ENCODE measurements around the gene GLIS1. TPM values are rescaled to one million over a fixed set of nuclear protein-coding genes. Genes with fewer than 3 reads are reported as not detected.

GLIS1 gene
- polyA plus RNA-seq, 1 donor from 2014 or later, result not detected

DNA sequence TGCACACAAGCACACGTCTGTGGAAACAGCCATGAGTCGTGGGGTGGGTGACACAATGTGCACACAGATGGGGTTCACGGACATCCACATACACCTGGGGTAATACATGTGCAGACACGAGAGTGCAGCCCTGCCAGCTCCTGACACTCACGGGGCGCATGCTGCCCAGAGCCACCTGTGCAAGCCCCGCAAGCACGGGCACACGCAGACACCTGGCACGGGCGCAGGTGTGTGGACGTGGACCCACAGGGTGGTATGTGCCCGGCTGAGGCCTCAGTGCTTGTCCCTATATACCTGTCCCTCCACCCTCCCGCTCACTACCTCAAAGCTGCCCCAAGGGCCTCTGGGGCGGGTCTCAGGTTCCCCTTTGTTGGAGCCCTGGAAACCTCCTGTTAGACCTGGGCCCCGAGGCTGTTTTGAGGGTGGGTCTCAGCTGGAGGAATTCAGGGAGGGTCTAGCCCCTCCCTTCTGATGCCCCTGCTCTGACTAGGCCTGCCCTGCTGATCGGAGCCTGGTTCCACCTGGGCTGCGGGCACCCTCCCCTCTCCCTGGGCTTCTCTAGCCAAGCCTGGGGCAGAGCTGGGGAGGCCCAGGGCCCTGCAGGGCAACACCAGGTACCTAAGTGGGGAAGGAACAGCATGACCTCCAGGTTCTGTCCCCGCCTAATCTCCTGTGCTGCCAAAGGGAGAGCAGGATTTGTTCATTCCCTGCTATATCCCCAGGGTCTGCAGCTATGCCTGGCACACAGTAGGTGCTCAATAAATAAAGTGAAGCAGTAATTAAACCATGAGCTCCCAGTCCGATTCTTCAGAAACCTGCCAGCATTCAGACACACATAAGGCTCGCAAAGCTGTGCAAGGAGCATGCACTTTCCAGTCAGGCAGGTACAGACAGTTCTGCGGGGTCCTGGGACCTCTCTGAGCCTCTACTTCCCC, 230.6 kb downstream of the GLIS1 start:
- Histone ChIP-seq H3K36me3 (ENCODE audit: insufficient read depth, low read length) (no peaks in the 10 kb centered on the region), H3K27me3 (ENCODE audit: insufficient read depth, low read depth, low read length) (no peaks in the 10 kb centered on the region), H2AFZ (ENCODE audit: low read depth, low read length) (no peak overlapping the region), H3K79me2 (replicated peaks; ENCODE audit: insufficient read depth, low read length) (no peaks in the 10 kb centered on the region), H3K4me3 (ENCODE audit: low read length) (no peak overlapping the region), H3K9me3 (ENCODE audit: low read length) (no peaks in the 10 kb centered on the region), H4K20me1 (ENCODE audit: insufficient read depth) (no peaks in the 10 kb centered on the region), H3F3A (ENCODE audit: insufficient read depth, low read length, poor library complexity, severe bottlenecking) (no peaks in the 10 kb centered on the region), H3K27ac (ENCODE audit: low read length) (no peak overlapping the region), H3K4me2 (ENCODE audit: low read length) (no peak overlapping the region), H3K9me2 (ENCODE audit: insufficient read depth, low read length) (no peaks in the 10 kb centered on the region), H3K9ac (ENCODE audit: low read length) (no peak overlapping the region)
- TF ChIP-seq TAF1 (IDR thresholded peaks at IDR 0.05; ENCODE audit: low read depth) (no peak), CTCF (IDR thresholded peaks at IDR 0.05; ENCODE audit: poor library complexity, severe bottlenecking) (no peak), RAD21 (conservative IDR thresholded peaks at IDR 0.05) (no peak), EZH2 (IDR thresholded peaks at IDR 0.05; ENCODE audit: borderline replicate concordance, insufficient read depth, low read length, poor library complexity, severe bottlenecking) (no peak)

GRCh38 chr1:53507116-53507820, 231.7 kb downstream of the GLIS1 start:
- Histone ChIP-seq H3K9ac (ENCODE audit: low read length) (no peak overlapping the region), H3K4me2 (ENCODE audit: low read length) (no peak overlapping the region), H3K79me2 (replicated peaks; ENCODE audit: insufficient read depth, low read length) (no peaks in the 10 kb centered on the region), H3K27me3 (ENCODE audit: insufficient read depth, low read depth, low read length) (no peaks in the 10 kb centered on the region), H3K9me3 (ENCODE audit: low read length) (no peaks in the 10 kb centered on the region), H3F3A (ENCODE audit: insufficient read depth, low read length, poor library complexity, severe bottlenecking) (no peaks in the 10 kb centered on the region), H3K4me3 (ENCODE audit: low read length) (no peak overlapping the region), H2AFZ (ENCODE audit: low read depth, low read length) (no peak overlapping the region), H3K27ac (ENCODE audit: low read length) (no peak overlapping the region), H4K20me1 (ENCODE audit: insufficient read depth) (no peaks in the 10 kb centered on the region), H3K36me3 (ENCODE audit: insufficient read depth, low read length) (no peaks in the 10 kb centered on the region), H3K9me2 (ENCODE audit: insufficient read depth, low read length) (no peaks in the 10 kb centered on the region)
- TF ChIP-seq REST (IDR thresholded peaks at IDR 0.05; ENCODE audit: borderline replicate concordance), result no peak
- TF ChIP-seq RAD21 (conservative IDR thresholded peaks at IDR 0.05), result no peak
- TF ChIP-seq MXI1 (conservative IDR thresholded peaks at IDR 0.05; ENCODE audit: poor library complexity, severe bottlenecking), result no peak
- TF ChIP-seq EZH2 (IDR thresholded peaks at IDR 0.05; ENCODE audit: borderline replicate concordance, insufficient read depth, low read length, poor library complexity, severe bottlenecking), result no peak
- TF ChIP-seq TAF1 (IDR thresholded peaks at IDR 0.05; ENCODE audit: low read depth), result no peak
- no peak for TF ChIP-seq EP300 (conservative IDR thresholded peaks at IDR 0.05; ENCODE audit: poor library complexity, severe bottlenecking)
- no peak for TF ChIP-seq CTCF (IDR thresholded peaks at IDR 0.05; ENCODE audit: poor library complexity, severe bottlenecking)
- TF ChIP-seq SMC3 (conservative IDR thresholded peaks at IDR 0.05; ENCODE audit: poor library complexity), result no peak
- TF ChIP-seq POLR2AphosphoS5 (IDR thresholded peaks at IDR 0.05), result no peak

All from neural cell (in vitro differentiated cells).